GM19328 (cell line): ENCODE results near the gene TP53I11.

ENCODE experiments used
- ATAC-seq: cut with Tn5 transposase; IDR thresholded peaks from one replicate; pipeline ENCODE4 v1.9.1; 2021; ENCODE audit warnings: mild to moderate bottlenecking, moderate library complexity; ENCODE audit not compliant: unreplicated experiment

TP53I11 gene

GRCh38 chr11:44893308-44893822 lies 57.3 kb downstream of the TP53I11 start:
- no peak for ATAC-seq

GRCh38 chr11:44892843-44893242 lies 57.8 kb downstream of the TP53I11 start:
- no peak for ATAC-seq

- ATAC-seq: no peak
Measured at GRCh38 chr11:44889266-44889665, 61.4 kb downstream of the TP53I11 start.

- ATAC-seq: no peak
Measured at GRCh38 chr11:44887636-44888035, 63.0 kb downstream of the TP53I11 start.

- no peak for ATAC-seq
Measured at GRCh38 chr11:44886790-44887140, 63.9 kb downstream of the TP53I11 start.

- no peak for ATAC-seq
Measured at GRCh38 chr11:44885919-44886789, 64.5 kb downstream of the TP53I11 start.

- no peak for ATAC-seq
Measured at GRCh38 chr11:44885065-44885810, 65.4 kb downstream of the TP53I11 start.

GRCh38 chr11:44884056-44884455 lies 66.6 kb downstream of the TP53I11 start:
- no peak for ATAC-seq

- ATAC-seq: no peak
Measured at GRCh38 chr11:44883277-44883676, 67.4 kb downstream of the TP53I11 start.
